Pancreas (tissue), 10 donors: Measurements from ENCODE around the gene NRP1. TPM values are rescaled to one million over a fixed set of nuclear protein-coding genes. Genes with fewer than 3 reads are reported as not detected.

Experiments
- ATAC-seq, 4 donors: fragments of 200-7000 bp; cut with Tn5 transposase; one replicate each; pipeline versions ENCODE4 v1.8.0 to v1.9.1; 2020; ENCODE audit warnings: mild to moderate bottlenecking in 4 of 4, moderate library complexity in 4 of 4
- DNase-seq, 6 donors: peaks; one replicate each; pipeline ENCODE4 v3.0.0-alpha.2; 2020
- FAIRE-seq: peaks from 2 replicates; lab custom pipeline; 2012; peaks lifted over from hg19 to GRCh38; lab: Jason Lieb, UNC
- H3K27ac ChIP-seq, 4 donors: fragments of 200-600 bp; sonication (generic); 1 replicate in 3 of 4; 2 replicates in 1 of 4; pipeline versions ENCODE4 v1.5.0 to v1.8.0; 2020
- H3K27me3 ChIP-seq, 4 donors: fragments of 200-600 bp; one replicate each; pipeline ENCODE4 v1.8.0; 2021
- H3K36me3 ChIP-seq, 3 donors: fragments of 200-600 bp; sonication (generic) in 1 of 3; one replicate each; pipeline versions ENCODE4 v1.5.0 to v1.8.0; 2020 to 2021
- H3K4me1 ChIP-seq, 3 donors: fragments of 200-600 bp; one replicate each; pipeline ENCODE4 v1.8.0; 2021
- H3K4me3 ChIP-seq, 4 donors: fragments of 200-600 bp; sonication (generic) in 2 of 4; one replicate each; pipeline versions ENCODE4 v1.5.0 to v1.8.0; 2020 to 2021
- H3K9me3 ChIP-seq, 4 donors: fragments of 200-600 bp; one replicate each; pipeline ENCODE4 v1.8.0; 2021
- CTCF ChIP-seq, 4 donors: fragments of 200-600 bp; sonication (generic) in 3 of 4; IDR thresholded peaks; one replicate each; pipeline versions ENCODE4 v1.5.0 to v1.8.0; 2021; ENCODE audit warnings: antibody characterized with exemption in 4 of 4
- WGBS, 2 donors: extraction: QIAGEN DNeasy Blood & Tissue Kit; methylation state at CpG; one replicate each; pipeline ENCODE4 v1.1.7; 2013; 5-methylcytosine and 5-hydroxymethylcytosine counted together
- intact Hi-C, 3 donors: fragments of 100-400 bp; cut with DNase I; formaldehyde crosslinking; loops; one replicate each; pipeline versions ENCODE4 v1.11.1 to v1.14.2; 2022
- polyA plus RNA-seq, 2 donors: library from polyadenylated mRNA; stranded (reverse); fragments of 200-250 nt; gene quantifications; one replicate each; pipeline ENCODE4 v1.2.3, GENCODE V29; 2013
- total RNA-seq, 6 donors: library from RNA; stranded (reverse); fragmentation: NEBNext Ultra II Directional in 4 of 6; extraction: Animal tissue kit (Norgen Biotek cat#: 25700) in 4 of 6; gene quantifications; one replicate each; pipeline versions ENCODE4 v1.2.1 to v1.2.4, GENCODE V29; 2021 to 2023
- donor health status: healthy with polysubstance abuse.
- donor health status: DM: no; HTN: no; CAD: no; lungs with moderate emphysema.
- donor health status: DM: no; HTN: no; CAD: no.
- donor health status: control.
- donor health status: control.
- donor health status: Bipolar disorder and iron deficiency.
- donor health status: DM: yes; HTN: yes; CAD: no.
- donor health status: DM: no; HTN: no; CAD: no.
- donor health status: DM: no; HTN: no; CAD: no.
- donor health status: DM: yes; HTN: yes; CAD: no.

The NRP1 gene
- total and polyA plus RNA-seq, 8 donors: 12.0 to 56.4 (median 28.4) TPM

DNA sequence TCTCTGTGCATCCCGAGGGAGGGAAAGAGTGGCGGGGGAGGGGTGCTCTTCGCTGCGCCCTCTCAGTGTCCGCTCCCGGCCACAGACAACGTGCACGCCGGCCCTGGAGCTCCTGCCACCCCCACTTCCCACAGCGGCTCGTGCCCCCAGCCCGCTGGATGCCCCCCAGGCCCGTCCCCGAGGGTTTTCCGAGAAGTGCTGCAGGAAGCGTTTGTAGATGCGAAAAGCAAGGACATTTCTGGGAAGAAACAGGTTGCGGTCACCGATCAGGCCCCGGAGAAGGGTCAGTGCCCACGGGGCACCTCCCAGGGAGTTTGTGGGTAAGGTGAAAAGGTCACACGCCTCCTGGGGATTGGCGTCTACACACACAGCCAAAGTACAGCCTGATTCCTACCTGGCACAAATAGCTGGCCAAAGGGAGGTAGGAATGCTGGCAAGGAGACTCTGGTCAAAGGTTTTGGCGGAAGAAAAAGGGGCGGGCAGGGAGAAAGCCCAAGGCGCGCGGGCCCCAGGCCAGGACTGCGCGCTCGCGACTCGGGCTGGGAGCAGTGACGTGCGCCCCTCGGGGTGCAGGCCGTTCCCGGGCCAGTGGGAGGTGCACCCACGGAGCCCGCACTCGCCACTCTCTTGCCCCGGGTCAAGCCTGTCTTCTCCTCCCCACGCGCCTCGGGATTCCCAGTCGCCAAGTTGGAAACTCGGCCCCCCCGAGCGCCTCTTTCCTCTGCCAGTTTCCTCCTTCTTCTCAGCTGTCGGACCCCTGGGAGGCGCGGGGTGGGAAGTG is 1.5 kb upstream of the NRP1 start:
- TF ChIP-seq CTCF (IDR thresholded peaks at IDR 0.05): no peak
- intact Hi-C loops: loop anchor here in 1 of 3 donors (5.0 kb wide), 1 partner anchor 1301 kb away; no protein-coding TSS in a partner anchor
- Histone ChIP-seq H3K4me1 (peaks cover 0 to 12% (median under 1%) of the 10 kb centered on the region in 3 donors), H3K27me3 (no peaks in the 10 kb centered on the region), H3K4me3 (peak overlapping the region; percentile 54 to 78 (median 69)), H3K9me3 (no peaks in the 10 kb centered on the region), H3K27ac (peak overlapping the region; percentile 79 to 94 (median 92)), H3K36me3 (no peaks in the 10 kb centered on the region)
- ATAC-seq (peak; percentile 54 to 71 (median 58)), FAIRE-seq (no peak), DNase-seq (peak; percentile 63 to 87 (median 78))
- 0 to 1% methylated on average over 52 of the region's 52 CpGs for WGBS, 2 donors

- WGBS, 2 donors: 0 to 1% methylated on average over 17 to 21 of the region's 21 CpGs
- Histone ChIP-seq H3K27me3 (no peaks in the 10 kb centered on the region), H3K9me3 (no peaks in the 10 kb centered on the region), H3K4me1 (peaks cover 0 to 15% (median 0%) of the 10 kb centered on the region in 3 donors), H3K4me3 (peak overlapping the region; percentile 54 to 78 (median 69)), H3K27ac (peak overlapping the region; percentile 79 to 94 (median 92)), H3K36me3 (no peaks in the 10 kb centered on the region)
- ATAC-seq (peak in 3 of 4 donors; percentile 19 to 42 (median 25)), DNase-seq (peak in 1 of 6 donors; percentile 39), FAIRE-seq (no peak)
- intact Hi-C loops: loop anchor here in 1 of 3 donors (5.0 kb wide), 1 partner anchor 1302 kb away; no protein-coding TSS in a partner anchor
- TF ChIP-seq CTCF (IDR thresholded peaks at IDR 0.05): no peak
These were observed 1.0 kb upstream of the NRP1 start for GRCh38 chr10:33335551-33335800.

DNA sequence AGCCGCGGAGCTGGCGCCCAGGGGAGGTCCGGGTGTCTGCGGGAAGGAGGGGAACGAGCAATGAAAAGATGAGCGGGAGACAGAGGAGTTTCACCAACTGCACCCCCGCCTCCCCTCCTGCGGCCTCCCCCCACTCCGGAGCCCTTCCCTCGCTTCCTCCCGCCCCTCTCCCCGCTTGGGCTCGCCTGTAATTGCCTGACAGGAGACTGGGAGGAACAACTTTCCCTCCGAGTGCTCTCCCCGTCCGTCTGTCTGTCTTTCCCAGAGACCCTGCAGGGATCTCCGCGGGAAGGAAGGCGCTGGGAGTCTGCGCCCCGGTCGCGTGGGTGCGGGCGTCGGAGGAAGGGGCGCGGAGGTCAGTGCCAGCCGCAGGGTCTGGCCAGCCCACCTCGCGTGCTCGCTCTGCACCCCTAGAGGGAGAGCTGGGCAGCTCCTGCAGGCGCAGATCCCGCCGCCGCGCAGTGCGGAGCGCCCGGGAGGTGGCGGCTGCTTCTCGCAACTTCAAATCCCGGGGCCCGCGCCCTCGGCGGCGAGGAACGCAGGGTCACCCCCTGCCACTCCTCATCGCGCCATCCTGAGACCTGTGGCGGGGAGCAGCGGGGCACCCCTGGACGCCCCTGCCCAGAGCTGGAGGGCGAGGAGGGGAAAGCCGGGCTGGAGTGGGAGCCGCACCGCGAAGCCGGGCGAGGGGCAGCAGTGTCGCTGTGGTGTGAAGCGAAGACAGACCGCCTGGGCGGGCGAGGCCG is 511 bp upstream of the NRP1 start:
- Histone ChIP-seq H3K9me3 (no peaks in the 10 kb centered on the region), H3K4me1 (peaks cover 0 to 15% (median 0%) of the 10 kb centered on the region in 3 donors), H3K4me3 (peak overlapping the region; percentile 54 to 78 (median 69)), H3K27me3 (no peaks in the 10 kb centered on the region), H3K27ac (peak overlapping the region; percentile 79 to 94 (median 92)), H3K36me3 (no peaks in the 10 kb centered on the region)
- DNase-seq (peak; percentile 67 to 88 (median 69)), FAIRE-seq (no peak), ATAC-seq (peak; percentile 64 to 85 (median 76))
- WGBS, 2 donors: 0 to 1% methylated on average over 52 to 67 of the region's 68 CpGs
- TF ChIP-seq CTCF (IDR thresholded peaks at IDR 0.05): peak; percentile 12 to 41 (median 30)
- intact Hi-C loops: loop anchor here in 1 of 3 donors (5.0 kb wide), 1 partner anchor 1302 kb away; no protein-coding TSS in a partner anchor

DNA sequence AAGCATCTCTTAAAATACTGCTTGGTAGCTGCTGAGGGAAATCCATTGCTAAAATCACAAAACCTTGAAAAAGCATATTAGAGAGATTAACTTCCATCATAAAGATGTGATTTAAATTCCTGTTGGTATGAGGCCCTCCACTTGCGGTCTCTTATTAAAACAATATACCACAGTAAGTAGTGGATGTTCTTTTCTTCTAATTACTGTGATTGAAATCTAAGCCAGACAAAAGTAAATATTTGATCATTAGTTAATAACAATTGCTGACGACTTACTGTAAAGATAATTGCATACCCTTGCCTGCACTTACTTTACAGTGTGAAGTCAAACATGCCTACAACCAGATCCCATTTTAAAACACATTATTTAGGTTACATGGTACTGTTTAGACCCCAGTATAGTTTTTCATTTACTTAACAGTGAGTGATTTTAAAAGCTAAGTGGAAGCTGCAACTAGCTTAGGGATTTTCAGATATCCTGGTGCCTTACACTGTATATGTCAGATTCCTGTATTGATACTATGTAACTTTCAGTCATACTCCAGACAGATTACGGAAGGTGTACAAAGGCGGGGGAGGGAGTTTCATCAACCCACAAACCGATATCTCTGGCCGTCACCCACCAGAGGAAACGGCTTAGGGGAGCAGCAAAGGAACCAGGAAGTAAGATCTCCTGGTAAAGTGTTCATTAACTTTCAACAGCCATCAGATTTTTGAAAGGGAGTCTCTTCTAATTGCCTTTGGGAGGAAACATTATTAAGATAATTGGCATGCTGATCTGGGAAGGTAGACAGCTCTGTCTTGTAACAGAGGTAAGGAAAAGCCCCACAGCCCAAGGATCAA is 986 bp downstream of the NRP1 start:
- no peak for TF ChIP-seq CTCF (IDR thresholded peaks at IDR 0.05)
- no peak for ATAC-seq
- Histone ChIP-seq H3K9me3 (no peaks in the 10 kb centered on the region), H3K4me3 (peak overlapping the region; percentile 55 to 78 (median 69)), H3K36me3 (no peaks in the 10 kb centered on the region), H3K27me3 (no peaks in the 10 kb centered on the region), H3K4me1 (peaks cover 0 to 15% (median 0%) of the 10 kb centered on the region in 3 donors), H3K27ac (peak overlapping the region; percentile 70 to 94 (median 86))
- intact Hi-C loops: no loop called here
- DNase-seq: no peak
- no peak for FAIRE-seq
- 34% methylated on average over 7 of the region's 7 CpGs for WGBS, 2 donors
